Esophagus (tissue), 2 donors: ENCODE data around the gene OR2D2. TPM values are rescaled to one million over a fixed set of nuclear protein-coding genes. Genes with fewer than 3 reads are reported as not detected.
"Not testable (repeated sequence)": the region's sequence is repeated elsewhere in the genome, so short reads cannot be mapped to it uniquely, and the experiment has no call there.

Source experiments
- H3K27ac ChIP-seq, 2 donors: one replicate each; pipeline ENCODE4 v1.5.1; 2013; ENCODE audit warnings: low read depth in 2 of 2, mild to moderate bottlenecking in 2 of 2, inconsistent platforms in 1 of 2, low read length in 1 of 2, moderate library complexity in 1 of 2
- H3K27me3 ChIP-seq, 2 donors: one replicate each; pipeline ENCODE4 v1.6.1; 2013; ENCODE audit warnings: low read length in 2 of 2, control low read depth in 1 of 2, mild to moderate bottlenecking in 1 of 2; ENCODE audit not compliant: insufficient read depth in 2 of 2, control insufficient read depth in 1 of 2
- H3K36me3 ChIP-seq, 2 donors: one replicate each; pipeline ENCODE4 v1.6.1; 2013; ENCODE audit warnings: low read length in 1 of 2; ENCODE audit not compliant: control insufficient read depth in 2 of 2, insufficient read depth in 2 of 2
- H3K4me1 ChIP-seq, 2 donors: one replicate each; pipeline ENCODE4 v1.6.1; 2013; ENCODE audit warnings: low read length in 1 of 2; ENCODE audit not compliant: control insufficient read depth in 2 of 2, insufficient read depth in 2 of 2
- H3K4me3 ChIP-seq, 2 donors: one replicate each; pipeline ENCODE4 v1.5.1; 2013; ENCODE audit warnings: low read length in 2 of 2, mild to moderate bottlenecking in 2 of 2, low read depth in 1 of 2, moderate library complexity in 1 of 2
- H3K9me3 ChIP-seq, 2 donors: one replicate each; pipeline ENCODE4 v1.6.1; 2013; ENCODE audit warnings: mild to moderate bottlenecking in 2 of 2, low read depth in 1 of 2, low read length in 1 of 2, moderate library complexity in 1 of 2; ENCODE audit not compliant: control insufficient read depth in 2 of 2, insufficient read depth in 1 of 2
- WGBS, 2 donors: extraction: QIAGEN DNeasy Blood & Tissue Kit; methylation state at CpG; one replicate each; pipeline ENCODE4 v1.1.7; 2013; 5-methylcytosine and 5-hydroxymethylcytosine counted together
- polyA plus RNA-seq, 2 donors: library from polyadenylated mRNA; stranded (reverse); fragments of 200-250 nt; gene quantifications; one replicate each; pipeline ENCODE4 v1.2.3, GENCODE V29; 2013
- donor health status: healthy with polysubstance abuse.
- donor health status: Bipolar disorder and iron deficiency.

OR2D2 gene
- polyA plus RNA-seq, 2 donors: not detected

- 81 to 87% methylated on average over 4 of the region's 4 CpGs for WGBS, 2 donors
- no peak overlapping the region for H3K4me3 ChIP-seq
- H3K36me3 ChIP-seq: no peaks in the 10 kb centered on the region
- no peaks in the 10 kb centered on the region for H3K9me3 ChIP-seq
- no peak overlapping the region for H3K27ac ChIP-seq
- no peaks in the 10 kb centered on the region for H3K27me3 ChIP-seq
- H3K4me1 ChIP-seq: no peaks in the 10 kb centered on the region
These were observed 3.5 kb downstream of the OR2D2 start for GRCh38 chr11:6888830-6889229.

- not testable (repeated sequence) for H3K4me3 ChIP-seq, H3K36me3 ChIP-seq, H3K27ac ChIP-seq, H3K27me3 ChIP-seq, H3K9me3 ChIP-seq, H3K4me1 ChIP-seq
- WGBS, 2 donors: 83 to 89% methylated on average over 5 of the region's 5 CpGs
These were observed 4.6 kb downstream of the OR2D2 start for GRCh38 chr11:6887711-6888110.

GRCh38 chr11:6882751-6883150 lies 9.5 kb downstream of the OR2D2 start:
- Histone ChIP-seq H3K27me3 (no peaks in the 10 kb centered on the region), H3K9me3 (no peaks in the 10 kb centered on the region), H3K4me3 (no peak overlapping the region), H3K4me1 (no peaks in the 10 kb centered on the region), H3K36me3 (no peaks in the 10 kb centered on the region), H3K27ac (no peak overlapping the region)

- no peaks in the 10 kb centered on the region for H3K36me3 ChIP-seq
- peaks cover 0 to 4% of the 10 kb centered on the region in 2 donors for H3K9me3 ChIP-seq
- 72 to 80% methylated on average over 3 of the region's 3 CpGs for WGBS, 2 donors
- H3K4me1 ChIP-seq: no peaks in the 10 kb centered on the region
- H3K4me3 ChIP-seq: no peak overlapping the region
- no peaks in the 10 kb centered on the region for H3K27me3 ChIP-seq
- H3K27ac ChIP-seq: no peak overlapping the region
These were observed 15.4 kb downstream of the OR2D2 start for GRCh38 chr11:6876914-6877313.

DNA sequence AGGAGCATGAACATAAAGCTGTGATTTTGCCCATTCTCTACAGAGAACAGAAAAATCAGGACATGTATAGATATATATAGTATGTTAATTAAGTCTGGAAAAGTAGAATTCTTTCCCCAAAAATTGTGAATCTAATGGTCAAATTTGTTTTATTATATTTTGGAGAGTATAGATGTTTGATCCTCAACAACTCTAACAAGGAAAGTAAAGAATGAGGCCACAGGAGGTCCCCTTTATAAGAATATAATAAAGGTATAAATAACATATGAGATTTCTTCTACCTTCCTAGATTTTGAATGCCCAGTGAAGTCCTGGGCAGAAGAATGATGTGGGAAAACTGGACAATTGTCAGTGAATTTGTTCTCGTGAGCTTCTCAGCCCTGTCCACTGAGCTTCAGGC lies 16.0 kb downstream of the OR2D2 start, which contains the start of gene OR10A4:
OR10A4 (plus strand) TSS at position 301 of the 400 bp plus-strand sequence; CDS start at position 324, 23 bp downstream.
- WGBS, 2 donors: 75 to 90% methylated on average over 1 of the region's 1 CpG
- H3K27ac ChIP-seq: no peak within 1 kb of the TSS
- H3K4me3 ChIP-seq: no peak within 1 kb of the TSS

GRCh38 chr11:6875761-6876160 lies 16.5 kb downstream of the OR2D2 start:
- Histone ChIP-seq H3K4me3 (no peak overlapping the region), H3K36me3 (no peaks in the 10 kb centered on the region), H3K27ac (no peak overlapping the region), H3K4me1 (no peaks in the 10 kb centered on the region), H3K27me3 (no peaks in the 10 kb centered on the region), H3K9me3 (peaks cover 0 to 4% of the 10 kb centered on the region in 2 donors)
- 67 to 85% methylated on average over 2 of the region's 2 CpGs for WGBS, 2 donors

More for the DNA sequence above, 16.0 kb downstream of the OR2D2 start, which contains the start of gene OR10A4:
- no peaks in the 10 kb centered on the region for H3K27me3 ChIP-seq
- H3K9me3 ChIP-seq: peaks cover 0 to 4% of the 10 kb centered on the region in 2 donors
- no peaks in the 10 kb centered on the region for H3K4me1 ChIP-seq
- H3K36me3 ChIP-seq: no peaks in the 10 kb centered on the region

DNA sequence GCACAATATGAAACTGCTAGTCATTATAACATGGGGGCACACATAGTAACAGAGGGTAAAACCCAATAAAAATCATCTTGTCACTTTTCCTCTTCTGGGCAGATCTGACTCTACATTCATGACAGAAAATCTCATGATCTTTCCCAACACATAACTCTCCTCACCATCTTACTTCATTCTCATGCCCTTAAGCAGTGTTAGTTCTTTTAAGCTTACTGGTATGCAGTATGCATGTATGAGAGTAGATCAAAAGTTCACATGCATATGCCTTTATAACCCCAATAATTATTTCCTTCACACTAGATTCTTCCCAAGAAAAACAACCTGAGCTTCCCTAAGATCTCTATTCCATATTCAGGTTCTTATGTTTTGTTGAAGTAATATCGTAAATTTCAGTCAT lies 21.0 kb downstream of the OR2D2 start:
- Histone ChIP-seq H3K9me3 (no peaks in the 10 kb centered on the region), H3K27ac (no peak overlapping the region), H3K27me3 (no peaks in the 10 kb centered on the region), H3K4me1 (no peaks in the 10 kb centered on the region), H3K4me3 (no peak overlapping the region), H3K36me3 (no peaks in the 10 kb centered on the region)
- WGBS, 2 donors: 90 to 91% methylated on average over 1 of the region's 1 CpG

DNA sequence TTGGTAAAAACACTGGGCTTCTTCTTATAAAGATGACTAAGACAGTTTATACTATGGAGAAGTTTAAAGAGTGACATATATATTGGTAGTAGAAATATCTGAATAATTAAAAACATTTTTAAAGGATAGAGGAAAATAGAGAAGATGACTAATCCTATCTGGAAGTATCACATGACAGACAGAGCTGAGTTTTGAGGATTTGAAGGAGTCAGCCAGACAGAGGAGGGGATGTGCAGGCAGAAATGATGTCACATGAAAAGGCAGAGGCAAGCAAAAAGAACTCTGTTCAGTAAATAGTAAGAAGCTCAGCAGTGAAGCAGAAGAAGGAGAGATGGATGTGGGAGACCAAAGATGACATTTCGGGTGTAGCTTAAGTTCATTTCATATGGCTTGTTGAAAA lies 27.9 kb downstream of the OR2D2 start:
- no peaks in the 10 kb centered on the region for H3K9me3 ChIP-seq
- WGBS, 2 donors: 81 to 85% methylated on average over 1 of the region's 1 CpG
- no peaks in the 10 kb centered on the region for H3K4me1 ChIP-seq
- no peak overlapping the region for H3K27ac ChIP-seq
- no peak overlapping the region for H3K4me3 ChIP-seq
- H3K27me3 ChIP-seq: no peaks in the 10 kb centered on the region
- no peaks in the 10 kb centered on the region for H3K36me3 ChIP-seq

DNA sequence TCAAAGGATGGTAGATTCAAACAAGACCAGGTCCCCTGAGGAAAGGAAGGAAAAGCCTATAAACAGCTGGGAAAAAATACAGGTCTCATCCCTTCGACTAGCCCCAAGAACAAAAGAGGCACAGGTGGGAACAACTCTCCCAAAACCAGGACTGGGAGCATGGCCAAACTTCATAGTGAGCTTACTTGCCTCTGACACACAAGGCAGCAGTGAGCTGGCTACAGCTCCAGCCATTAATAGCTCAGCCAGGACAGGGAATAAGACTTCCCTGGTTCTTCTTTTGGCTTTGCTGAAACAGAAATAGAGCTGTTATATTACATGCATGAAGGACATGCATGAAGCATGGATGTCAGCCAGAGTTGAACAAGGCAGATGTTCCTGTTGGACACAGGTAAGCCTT lies 29.3 kb downstream of the OR2D2 start, which contains the start of gene OR10A2:
OR10A2 (plus strand) TSS at position 97 of the 400 bp plus-strand sequence. CDS start 6,698 bp downstream, outside the sequence.
- Histone ChIP-seq H3K4me1 (no peaks in the 10 kb centered on the region), H3K27me3 (no peaks in the 10 kb centered on the region), H3K27ac (no peak within 1 kb of the TSS), H3K9me3 (peaks cover 0 to 3% of the 10 kb centered on the region in 2 donors), H3K36me3 (no peaks in the 10 kb centered on the region), H3K4me3 (no peak within 1 kb of the TSS)
- WGBS, 2 donors: 41 to 46% methylated on average over 1 of the region's 1 CpG

- Histone ChIP-seq H3K27ac (no peak overlapping the region), H3K4me3 (no peak overlapping the region)
- WGBS, 2 donors: 36 to 48% methylated on average over 3 of the region's 3 CpGs
These were observed 35.4 kb downstream of the OR2D2 start for GRCh38 chr11:6856871-6857270.

More at GRCh38 chr11:6856871-6857270, 35.4 kb downstream of the OR2D2 start:
- no peaks in the 10 kb centered on the region for H3K4me1 ChIP-seq
- H3K36me3 ChIP-seq: no peaks in the 10 kb centered on the region
- H3K27me3 ChIP-seq: no peaks in the 10 kb centered on the region
- peaks cover 0 to 3% of the 10 kb centered on the region in 2 donors for H3K9me3 ChIP-seq
